Limb (tissue), 2 donors: Measurements from ENCODE around the gene SNX32.

Source experiments
- DNase-seq, 2 donors: peaks; one replicate each; pipeline ENCODE4 v3.0.0-alpha.2; 2016; ENCODE audit errors: extremely low spot score in 2 of 2

The SNX32 gene

DNA sequence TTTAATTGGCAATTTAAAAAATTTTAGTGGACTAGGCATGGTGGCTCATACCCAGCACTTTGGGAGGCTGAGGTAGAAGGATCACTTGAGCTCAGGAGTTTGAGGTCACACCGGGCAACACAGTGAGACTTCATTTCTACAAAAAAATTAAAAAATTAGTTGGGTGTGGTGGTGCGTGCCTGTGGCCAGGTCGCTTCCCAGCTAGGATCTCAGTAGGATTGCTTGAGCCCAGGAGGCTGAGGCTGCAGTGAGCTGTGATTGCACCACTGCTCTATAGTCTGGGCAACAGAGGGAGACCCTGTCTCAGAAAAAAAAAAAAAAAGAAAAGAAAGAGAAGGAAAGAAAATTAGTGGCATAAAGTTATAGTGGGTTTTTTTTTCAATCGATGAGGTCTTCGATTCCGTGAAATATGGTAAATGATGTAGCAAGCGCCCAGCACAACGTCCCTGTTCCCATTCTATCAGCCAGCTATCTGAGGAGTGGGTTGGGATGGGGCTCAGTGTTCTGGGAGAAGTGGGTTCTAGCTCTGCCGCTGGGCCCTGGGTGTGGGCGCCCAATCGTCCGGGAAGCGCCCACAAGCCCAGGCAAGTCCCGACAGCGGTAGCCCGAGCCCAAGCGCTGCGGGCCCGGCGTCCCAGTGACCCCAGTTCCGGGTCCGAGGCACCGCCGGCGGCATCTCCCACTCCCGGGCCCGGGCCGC lies 65.0 kb downstream of the SNX32 start:
- DNase-seq, result no peak

- DNase-seq, result peak in 1 of 2 donors; percentile 62
These were observed 65.8 kb downstream of the SNX32 start for GRCh38 chr11:65899356-65900124.

DNA sequence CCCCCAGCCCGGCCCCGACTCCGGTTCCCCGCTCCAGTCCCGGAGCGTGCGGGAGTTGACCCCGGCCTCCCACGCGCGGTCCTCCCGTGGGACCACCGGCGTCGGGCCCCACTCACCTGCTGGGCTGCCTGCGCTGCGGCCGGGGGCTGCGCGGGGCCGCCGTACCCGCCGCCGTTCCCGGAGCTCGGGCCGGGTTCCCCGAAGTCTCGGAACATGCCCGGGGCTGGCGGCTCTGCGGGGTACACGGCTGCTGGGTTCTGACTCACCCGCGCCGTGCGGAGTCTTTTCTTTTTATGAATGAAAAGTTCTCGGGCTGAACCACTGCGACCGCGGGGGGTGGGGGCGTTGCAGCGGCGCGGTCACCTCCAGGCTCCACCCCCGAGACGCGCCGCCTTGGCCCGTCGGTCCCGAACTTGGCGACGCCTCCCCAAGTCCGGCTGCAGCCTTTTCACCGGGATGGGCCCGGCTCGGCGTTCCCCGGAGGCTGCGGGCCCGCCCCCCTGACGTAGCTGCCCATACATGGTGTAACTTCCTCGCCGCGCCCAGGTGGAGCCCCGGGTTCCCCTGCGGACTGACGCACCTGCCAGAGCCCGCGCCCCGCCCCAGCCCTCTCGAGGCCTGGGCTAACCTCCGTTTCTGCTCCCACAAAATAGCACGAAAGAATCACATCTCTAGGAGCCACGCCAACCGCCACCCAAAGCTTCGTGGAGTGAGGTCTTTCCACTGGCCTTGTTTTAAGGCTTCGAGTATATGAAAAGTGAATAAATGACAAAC lies 66.5 kb downstream of the SNX32 start, which contains the start of gene FOSL1:
Gene FOSL1 (minus strand): TSS at position 264 of the 774 bp plus-strand sequence. CDS start 49 bp downstream, at position 215.
- DNase-seq, result peak; percentile 18 to 71

GRCh38 chr11:65900899-65901180 lies 67.1 kb downstream of the SNX32 start:
- DNase-seq, result no peak

DNA sequence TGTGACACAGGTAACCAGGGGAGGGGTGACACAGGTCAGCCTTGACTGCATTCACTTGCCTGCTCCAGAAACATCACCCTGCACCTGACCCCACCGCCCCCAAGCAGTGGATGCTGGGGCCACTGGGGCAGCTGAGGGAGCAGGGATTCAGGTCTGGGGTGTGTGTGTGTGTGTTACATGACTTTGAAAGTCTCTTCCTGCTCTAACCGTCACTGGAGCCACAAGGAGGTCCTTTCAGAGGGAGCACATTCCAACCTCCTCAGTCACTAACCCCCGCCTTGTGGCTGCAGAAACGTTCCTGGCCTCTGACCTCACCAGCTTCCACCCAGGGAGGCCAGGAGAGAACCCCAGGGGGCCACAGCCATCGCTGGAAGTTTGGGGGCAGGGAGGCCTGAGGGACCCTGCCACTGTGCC lies 69.3 kb downstream of the SNX32 start:
- no peak for DNase-seq
